Esophagus squamous epithelium (tissue), 4 donors: ENCODE results near the gene CD47.

Experiments used
- POLR2A ChIP-seq, 4 donors: fragments of 450-650 bp; IDR thresholded peaks; one replicate each; pipeline ENCODE4 v1.6.1; 2017; ENCODE audit warnings: antibody characterized with exemption in 4 of 4, mild to moderate bottlenecking in 4 of 4, moderate library complexity in 3 of 4
- TF ChIP-seq, protein P1 (sequence below), 6 experiments: fragments of 450-650 bp in 4 of 6; fragments of 200-600 bp in 2 of 6; sonication (generic) in 2 of 6; IDR thresholded peaks; one replicate each; pipeline ENCODE4 v1.5.1; 2016 to 2019; ENCODE audit warnings: antibody characterized with exemption in 6 of 6, mild to moderate bottlenecking in 4 of 6, moderate library complexity in 4 of 6

DNA sequence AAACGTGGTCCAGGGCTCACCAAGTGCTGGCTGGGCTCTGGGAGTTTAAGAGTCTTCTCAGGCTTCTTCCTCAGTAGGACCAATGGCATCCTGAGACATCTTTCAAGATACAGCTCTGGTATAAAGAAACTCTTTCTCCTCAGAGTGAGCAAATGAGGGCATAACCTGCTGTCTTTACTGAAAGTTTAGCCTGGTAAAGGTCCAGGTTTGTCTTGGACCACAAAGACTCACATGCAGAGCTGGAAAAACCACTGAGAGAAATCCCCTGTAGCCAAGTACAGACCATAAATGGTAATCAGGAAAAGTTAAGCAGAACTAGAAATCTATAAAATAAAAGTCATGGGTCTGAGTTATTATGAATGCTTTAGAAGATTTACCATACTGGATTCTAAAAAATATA is 23.1 kb downstream of the CD47 start:
- TF ChIP-seq, protein P1, sequence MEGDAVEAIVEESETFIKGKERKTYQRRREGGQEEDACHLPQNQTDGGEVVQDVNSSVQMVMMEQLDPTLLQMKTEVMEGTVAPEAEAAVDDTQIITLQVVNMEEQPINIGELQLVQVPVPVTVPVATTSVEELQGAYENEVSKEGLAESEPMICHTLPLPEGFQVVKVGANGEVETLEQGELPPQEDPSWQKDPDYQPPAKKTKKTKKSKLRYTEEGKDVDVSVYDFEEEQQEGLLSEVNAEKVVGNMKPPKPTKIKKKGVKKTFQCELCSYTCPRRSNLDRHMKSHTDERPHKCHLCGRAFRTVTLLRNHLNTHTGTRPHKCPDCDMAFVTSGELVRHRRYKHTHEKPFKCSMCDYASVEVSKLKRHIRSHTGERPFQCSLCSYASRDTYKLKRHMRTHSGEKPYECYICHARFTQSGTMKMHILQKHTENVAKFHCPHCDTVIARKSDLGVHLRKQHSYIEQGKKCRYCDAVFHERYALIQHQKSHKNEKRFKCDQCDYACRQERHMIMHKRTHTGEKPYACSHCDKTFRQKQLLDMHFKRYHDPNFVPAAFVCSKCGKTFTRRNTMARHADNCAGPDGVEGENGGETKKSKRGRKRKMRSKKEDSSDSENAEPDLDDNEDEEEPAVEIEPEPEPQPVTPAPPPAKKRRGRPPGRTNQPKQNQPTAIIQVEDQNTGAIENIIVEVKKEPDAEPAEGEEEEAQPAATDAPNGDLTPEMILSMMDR (IDR thresholded peaks at IDR 0.05), result no peak
- TF ChIP-seq POLR2A (IDR thresholded peaks at IDR 0.05), result no peak
